RPMI7951 (cell line): ENCODE results near the gene DCTN2. TPM values are rescaled to one million over a fixed set of nuclear protein-coding genes. Genes with fewer than 3 reads are reported as not detected.
"Not testable (repeated sequence)": the region's sequence is repeated elsewhere in the genome, so short reads cannot be mapped to it uniquely, and the experiment has no call there.

ENCODE experiments used
- DNase-seq: peaks from one replicate; pipeline ENCODE4 v3.0.0-alpha.2; 2012; ENCODE audit warnings: low read depth
- total RNA-seq: library from RNA; depleted of rRNA; stranded (reverse); fragments of >200 nt; shearing (Covaris generic); gene quantifications from 2 replicates; pipeline ENCODE4 v1.2.3, GENCODE V29; 2014

The DCTN2 gene
- total RNA-seq, 1 experiment from 2014 or later, result 123 TPM

- no peak for DNase-seq
Observed at GRCh38 chr12:57515934-57516541, 31.0 kb downstream of the DCTN2 start.

DNA sequence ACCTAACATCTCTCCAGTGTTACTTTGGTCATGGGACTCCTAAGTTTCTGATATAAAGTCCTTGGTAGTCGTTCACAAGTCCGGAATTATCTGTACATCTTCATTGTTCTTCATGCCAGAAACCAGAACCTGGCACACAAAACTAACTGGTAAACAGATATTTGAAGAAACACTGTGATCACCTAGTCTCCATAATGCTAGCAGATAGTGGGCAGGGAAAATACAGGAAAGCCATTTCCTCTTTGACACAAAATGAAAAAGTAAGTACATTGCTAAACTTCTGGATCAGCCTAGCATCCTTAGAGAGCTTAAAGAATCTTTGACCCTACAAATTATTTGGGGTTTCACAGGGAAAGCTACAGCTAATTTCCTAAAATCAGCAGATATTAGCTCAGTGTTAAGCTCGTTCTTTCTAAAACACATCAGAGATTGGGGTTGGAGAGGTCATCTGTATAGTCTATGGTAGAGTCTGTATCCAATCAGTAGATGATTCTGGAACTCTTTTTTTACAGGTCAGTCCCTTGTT, 31.5 kb downstream of the DCTN2 start:
- no peak for DNase-seq

DNA sequence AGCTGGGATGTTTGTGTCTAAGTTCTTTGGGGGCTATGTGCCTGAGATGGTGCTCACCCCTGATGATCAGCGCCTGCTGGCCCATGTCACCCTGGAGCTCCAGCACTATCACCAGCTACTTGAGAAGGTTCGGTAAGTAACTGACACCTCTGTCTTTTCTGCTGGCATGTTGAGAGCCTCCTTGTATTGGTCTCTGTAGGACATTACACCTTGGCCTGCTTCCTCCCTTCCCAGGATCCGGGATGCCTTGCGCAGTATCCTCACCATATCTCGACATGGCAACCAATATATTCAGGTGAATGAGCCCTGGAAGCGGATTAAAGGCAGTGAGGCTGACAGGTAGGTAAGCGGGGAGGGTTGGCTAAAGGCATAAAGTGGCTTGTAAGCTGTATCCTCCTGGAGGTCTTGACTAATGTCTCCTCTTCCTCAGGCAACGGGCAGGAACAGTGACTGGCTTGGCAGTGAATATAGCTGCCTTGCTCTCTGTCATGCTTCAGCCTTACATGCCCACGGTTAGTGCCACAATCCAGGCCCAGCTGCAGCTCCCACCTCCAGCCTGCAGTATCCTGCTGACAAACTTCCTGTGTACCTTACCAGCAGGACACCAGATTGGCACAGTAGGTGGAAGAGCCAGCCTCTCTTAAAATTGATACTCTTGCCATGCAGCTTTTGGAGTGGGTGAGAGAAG, 32.1 kb downstream of the DCTN2 start:
- DNase-seq, result no peak

DNA sequence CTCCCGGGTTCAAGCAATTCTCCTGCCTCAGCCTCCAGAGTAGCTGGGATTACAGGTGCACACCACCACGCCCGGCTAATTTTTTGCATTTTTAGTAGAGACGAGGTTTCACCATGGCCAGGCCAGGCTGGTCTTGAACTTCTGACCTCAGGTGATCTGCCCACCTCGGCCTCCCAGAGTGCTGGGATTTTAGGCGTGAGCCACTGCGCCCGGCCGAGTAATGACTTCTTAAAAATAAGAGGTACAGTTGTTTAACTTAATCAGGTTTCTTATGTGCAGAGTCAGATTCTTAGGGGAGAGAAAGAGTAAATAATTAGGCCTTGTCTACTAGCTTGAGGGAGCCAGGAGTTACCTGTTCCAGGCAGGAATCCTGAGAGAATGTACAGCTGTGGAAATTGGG, 32.7 kb downstream of the DCTN2 start:
- DNase-seq, result not testable (repeated sequence)

DNA sequence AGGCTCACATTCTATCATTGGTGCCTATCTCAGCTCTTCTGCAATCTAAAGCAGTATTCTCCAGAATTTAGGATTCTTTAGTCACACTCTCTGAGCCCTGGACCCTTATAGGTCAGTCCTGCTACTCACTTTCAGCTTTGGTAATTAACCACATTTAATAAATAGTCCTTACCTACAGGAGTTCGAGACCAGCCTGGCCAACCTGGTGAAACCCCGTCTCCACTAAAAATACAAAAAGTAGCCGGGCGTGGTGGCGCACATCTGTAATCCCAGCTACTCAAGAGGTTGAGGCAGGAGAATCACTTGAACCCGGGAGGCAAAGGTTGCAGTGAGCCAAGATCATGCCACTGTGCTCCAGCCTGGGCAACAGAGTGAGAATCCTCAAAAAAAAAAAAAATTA, 33.3 kb downstream of the DCTN2 start:
- not testable (repeated sequence) for DNase-seq

DNA sequence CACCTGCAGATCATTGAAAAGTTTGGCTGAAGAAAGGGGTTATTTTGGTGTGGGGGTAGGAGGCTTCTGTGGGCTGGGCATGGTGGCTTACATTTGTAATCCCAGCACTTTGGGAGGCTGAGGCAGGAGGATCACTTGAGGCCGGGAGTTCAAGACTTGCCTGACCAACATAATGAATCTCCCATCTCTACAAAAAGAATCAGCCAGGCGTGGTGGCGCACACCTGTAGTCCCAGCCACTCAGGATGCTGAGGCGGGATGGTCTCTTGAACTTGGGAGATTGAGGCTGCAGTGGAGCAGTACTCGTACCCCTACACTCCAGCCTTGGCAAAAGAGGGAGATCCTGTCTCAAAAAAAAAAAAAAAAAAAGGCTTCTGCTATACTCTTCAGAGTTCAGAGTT, 33.7 kb downstream of the DCTN2 start:
- no peak for DNase-seq

- no peak for DNase-seq
Observed at GRCh38 chr12:57512665-57513064, 34.3 kb downstream of the DCTN2 start.

DNA sequence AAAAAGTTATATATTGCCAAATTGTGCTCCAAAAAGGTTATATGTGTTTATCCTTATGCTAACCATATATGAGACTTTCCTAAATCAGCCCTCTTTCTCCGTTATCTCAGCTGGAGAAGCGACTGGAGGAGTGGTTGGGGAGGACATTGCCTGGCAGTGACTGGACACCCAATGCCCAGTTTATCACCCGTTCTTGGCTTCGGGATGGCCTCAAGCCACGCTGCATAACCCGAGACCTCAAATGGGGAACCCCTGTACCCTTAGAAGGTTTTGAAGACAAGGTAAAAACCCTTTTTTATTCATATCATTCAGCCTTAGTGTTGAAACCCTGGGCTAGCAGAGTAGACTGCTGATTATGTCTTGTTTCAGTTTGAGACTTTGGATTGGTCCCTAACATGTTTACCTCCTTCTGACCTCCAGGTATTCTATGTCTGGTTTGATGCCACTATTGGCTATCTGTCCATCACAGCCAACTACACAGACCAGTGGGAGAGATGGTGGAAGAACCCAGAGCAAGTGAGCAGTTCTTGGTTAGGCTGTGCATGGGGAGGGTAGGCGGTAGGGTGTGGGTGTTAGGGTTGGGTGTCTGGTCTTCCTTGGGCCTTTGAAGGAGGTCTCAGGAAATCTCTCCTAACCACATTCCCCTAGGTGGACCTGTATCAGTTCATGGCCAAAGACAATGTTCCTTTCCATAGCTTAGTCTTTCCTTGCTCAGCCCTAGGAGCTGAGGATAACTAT, 35.2 kb downstream of the DCTN2 start:
- DNase-seq, result no peak

DNA sequence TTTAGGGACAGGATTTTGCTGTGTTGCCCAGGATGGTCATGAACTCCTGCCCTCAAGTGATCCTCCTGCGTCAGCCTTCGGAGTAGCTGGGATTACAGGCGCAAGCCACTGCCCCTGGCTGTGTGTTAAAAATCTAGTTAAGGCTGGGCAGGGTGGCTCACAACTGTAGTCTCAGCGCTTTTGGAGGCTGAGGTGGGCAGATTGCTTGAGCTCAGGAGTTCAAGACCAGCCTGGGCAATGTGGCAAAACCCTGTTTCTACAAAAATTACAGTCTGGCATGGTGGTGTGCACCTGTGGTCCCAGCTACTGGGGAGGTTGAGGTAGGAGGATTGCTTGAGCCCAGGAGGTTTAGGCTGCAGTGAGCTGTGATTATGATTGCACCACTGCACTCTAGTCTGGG, 35.8 kb downstream of the DCTN2 start:
- DNase-seq, result no peak

DNA sequence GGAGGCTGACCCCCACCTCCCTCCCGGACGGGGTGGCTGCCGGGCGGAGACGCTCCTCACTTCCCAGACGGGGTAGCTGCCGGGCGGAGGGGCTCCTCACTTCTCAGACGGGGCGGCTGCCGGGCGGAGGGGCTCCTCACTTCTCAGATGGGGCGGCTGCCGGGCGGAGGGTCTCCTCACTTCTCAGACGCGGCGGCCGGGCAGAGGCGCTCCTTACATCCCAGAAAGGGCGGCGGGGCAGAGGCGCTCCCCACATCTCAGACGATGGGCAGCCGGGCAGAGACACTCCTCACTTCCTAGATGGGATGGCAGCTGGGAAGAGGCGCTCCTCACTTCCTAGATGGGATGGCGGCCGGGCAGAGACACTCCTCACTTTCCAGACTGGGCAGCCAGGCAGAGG, 39.2 kb downstream of the DCTN2 start:
- not testable (repeated sequence) for DNase-seq

- not testable (repeated sequence) for DNase-seq
Observed at GRCh38 chr12:57506541-57506940, 40.5 kb downstream of the DCTN2 start.

- not testable (repeated sequence) for DNase-seq
Observed at GRCh38 chr12:57502311-57502969, 44.6 kb downstream of the DCTN2 start.

DNA sequence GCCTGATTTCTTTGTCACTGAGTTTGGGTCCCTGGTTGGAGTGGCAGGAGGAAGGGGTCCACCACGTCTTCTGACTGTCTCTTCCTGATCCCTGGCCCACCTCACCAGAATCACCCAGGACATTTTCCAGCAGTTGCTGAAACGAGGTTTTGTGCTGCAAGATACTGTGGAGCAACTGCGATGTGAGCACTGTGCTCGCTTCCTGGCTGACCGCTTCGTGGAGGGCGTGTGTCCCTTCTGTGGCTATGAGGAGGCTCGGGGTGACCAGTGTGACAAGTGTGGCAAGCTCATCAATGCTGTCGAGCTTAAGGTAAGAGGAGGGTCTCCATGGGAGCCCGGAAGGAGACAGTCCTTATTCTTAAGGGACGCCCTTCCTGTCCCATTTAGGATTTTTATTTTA, 46.8 kb downstream of the DCTN2 start:
- DNase-seq, result no peak

- no peak for DNase-seq
Observed at GRCh38 chr12:57498571-57498970, 48.4 kb downstream of the DCTN2 start.

DNA sequence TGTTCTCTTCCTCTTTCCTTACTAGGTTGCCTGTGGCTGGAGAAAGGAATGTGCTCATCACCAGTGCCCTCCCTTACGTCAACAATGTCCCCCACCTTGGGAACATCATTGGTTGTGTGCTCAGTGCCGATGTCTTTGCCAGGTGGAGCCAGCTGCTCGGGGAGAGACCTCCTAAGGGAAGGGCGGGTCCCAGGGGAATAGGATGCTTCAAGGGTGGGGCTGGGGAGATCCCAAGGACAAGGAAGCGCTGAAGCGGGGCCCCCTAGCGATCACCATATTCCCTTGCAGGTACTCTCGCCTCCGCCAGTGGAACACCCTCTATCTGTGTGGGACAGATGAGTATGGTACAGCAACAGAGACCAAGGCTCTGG, 48.9 kb downstream of the DCTN2 start:
- DNase-seq, result no peak

GRCh38 chr12:57497223-57498131, 49.5 kb downstream of the DCTN2 start:
- no peak for DNase-seq

DNA sequence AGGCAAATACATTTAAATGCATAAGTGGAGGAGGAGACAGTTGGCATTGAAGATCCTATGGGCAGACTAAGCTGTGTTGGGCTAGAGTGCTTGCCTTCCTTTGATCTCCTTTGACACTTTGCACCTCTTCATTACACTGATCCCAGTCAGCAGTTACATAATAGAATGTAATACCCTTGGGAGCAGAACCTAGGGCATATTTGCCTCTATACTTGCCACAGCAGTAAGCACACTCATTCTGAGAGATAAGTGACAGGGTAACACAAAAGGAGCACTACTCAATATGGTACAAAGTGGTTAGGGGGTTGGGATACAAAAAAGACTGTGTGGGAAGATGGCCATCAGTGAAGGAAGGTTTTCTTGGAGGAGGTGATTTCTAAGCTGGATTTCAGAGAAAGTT, 50.2 kb downstream of the DCTN2 start:
- no peak for DNase-seq

- not testable (repeated sequence) for DNase-seq
Observed at GRCh38 chr12:57495051-57495701, 51.8 kb downstream of the DCTN2 start.

GRCh38 chr12:57491393-57492280, 55.4 kb downstream of the DCTN2 start:
- no peak for DNase-seq

GRCh38 chr12:57490126-57490525, 56.9 kb downstream of the DCTN2 start:
- DNase-seq, result no peak
